Measurements from ENCODE around the gene ARID5B.

DNA sequence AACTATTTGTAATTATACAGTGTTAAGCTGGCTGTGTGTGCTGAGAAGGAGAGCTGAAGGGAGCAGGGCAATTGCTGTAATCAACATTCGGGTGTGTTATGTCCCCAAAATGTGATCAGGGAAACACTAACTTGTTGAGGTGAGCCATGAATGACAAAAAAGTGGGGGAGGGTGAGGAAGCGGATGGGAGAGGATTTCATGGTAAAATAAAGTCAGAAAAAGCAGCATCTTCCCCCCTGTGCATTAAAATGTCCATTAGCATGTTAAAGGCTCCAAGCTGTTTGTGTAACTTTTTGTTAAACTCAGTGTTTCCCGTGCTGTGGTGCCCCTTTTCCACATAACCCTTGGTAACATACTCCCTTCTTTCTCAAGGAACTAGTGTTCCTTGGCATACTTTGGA lies 84.9 kb downstream of the ARID5B start:
- no peak for TF ChIP-seq POLR2AphosphoS5 (IDR thresholded peaks at IDR 0.05)
- no peak for TF ChIP-seq POLR2A (IDR thresholded peaks at IDR 0.05)
- no peak for TF ChIP-seq CTCF (IDR thresholded peaks at IDR 0.05)

Data from prostate gland (tissue), 2 donors.